HuH-7 (cell line): Measurements from ENCODE around the gene PIK3C3.

Source experiments
- DNase-seq: peaks from one replicate; pipeline ENCODE4 v3.0.0; 2011; ENCODE audit warnings: low spot score

The PIK3C3 gene

GRCh38 chr18:41954827-41955613, at the start of gene PIK3C3:
Gene PIK3C3, plus strand, starts transcription at chr18:41955234. Its CDS starts 58 bp downstream, at chr18:41955292.
- DNase-seq: peak; percentile 61

GRCh38 chr18:41905786-41906527, 49.1 kb upstream of the PIK3C3 start:
- DNase-seq: no peak

- DNase-seq: peak; percentile 3
Observed at GRCh38 chr18:41906528-41907146, 48.4 kb upstream of the PIK3C3 start.

GRCh38 chr18:41917181-41917580, 37.9 kb upstream of the PIK3C3 start:
- DNase-seq: no peak

GRCh38 chr18:41921770-41922169, 33.3 kb upstream of the PIK3C3 start:
- no peak for DNase-seq

- DNase-seq: no peak
Observed at GRCh38 chr18:41922176-41922575, 32.9 kb upstream of the PIK3C3 start.

DNA sequence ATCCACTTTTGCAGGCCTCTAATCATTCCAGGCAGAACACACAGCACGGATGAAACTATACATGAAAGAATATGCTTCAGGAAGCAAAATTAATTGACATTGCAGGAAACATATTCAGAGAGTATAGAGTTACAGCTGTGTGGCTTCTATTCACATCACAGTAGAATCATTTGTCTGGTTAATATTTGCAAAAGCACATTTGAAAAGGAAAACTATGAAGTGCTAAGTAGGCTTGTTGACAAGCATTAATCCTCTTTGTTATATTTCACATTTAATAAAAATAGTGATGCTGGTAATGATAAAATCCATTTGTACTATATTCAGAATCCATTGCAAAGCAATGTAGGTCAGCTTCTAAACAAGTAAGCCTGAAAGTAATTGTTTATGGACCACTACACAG, 32.2 kb upstream of the PIK3C3 start:
- DNase-seq: no peak

DNA sequence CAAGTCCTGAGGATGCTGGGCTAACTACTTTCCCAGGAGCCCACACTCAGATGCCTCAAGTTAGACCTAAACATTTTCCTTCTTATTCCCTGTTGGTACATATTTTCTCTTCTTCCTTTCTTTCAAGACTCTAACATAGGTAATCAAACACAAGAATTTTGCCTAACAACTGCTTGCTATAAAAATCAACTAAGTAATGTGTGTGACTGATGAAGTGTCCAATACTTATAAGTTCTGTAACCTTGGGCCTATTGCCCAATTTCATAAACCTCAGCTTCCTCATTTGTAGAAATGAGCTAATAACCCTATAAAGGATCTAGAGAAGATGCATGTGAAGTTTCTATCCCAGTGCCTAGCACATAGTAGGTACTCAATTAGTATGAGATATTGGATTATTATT, 31.6 kb upstream of the PIK3C3 start:
- DNase-seq: no peak

DNA sequence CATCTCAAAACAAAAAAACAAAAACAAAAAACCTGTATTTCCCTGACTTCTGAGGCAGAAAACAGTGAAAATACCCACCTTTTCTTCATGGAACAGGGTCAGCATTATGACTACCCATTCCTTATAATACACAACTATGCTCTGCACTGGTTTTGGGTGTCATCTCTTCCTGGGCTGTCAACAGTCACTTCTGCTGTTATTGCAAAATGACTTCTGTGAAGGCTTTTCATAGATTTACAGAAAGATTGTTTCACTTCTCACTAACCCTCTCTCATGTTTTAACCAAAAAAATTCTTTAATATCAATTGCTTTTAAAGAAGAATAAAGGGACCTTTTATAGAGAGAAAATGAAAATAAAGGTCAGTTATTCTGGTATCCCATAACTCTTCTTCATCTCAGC, 26.5 kb upstream of the PIK3C3 start:
- DNase-seq: no peak

DNA sequence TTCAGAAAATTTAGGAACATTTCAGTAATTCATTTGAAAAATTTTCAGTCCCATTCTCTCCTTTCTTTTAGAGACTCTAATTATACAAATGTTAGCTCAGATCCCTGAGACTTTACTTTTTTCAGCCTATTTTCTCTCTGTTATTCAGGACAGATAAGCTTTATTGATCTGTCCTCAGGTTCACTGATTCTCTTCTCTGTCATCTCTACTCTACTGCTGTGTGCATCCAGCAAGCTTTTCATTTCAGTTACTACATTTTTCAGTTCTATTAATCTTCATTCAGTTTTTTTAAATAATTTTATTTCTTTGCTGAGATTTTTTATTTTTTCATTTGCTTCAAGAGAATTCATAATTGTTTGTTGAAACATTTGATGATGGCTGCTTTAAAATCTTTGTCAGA, 22.1 kb upstream of the PIK3C3 start:
- no peak for DNase-seq

DNA sequence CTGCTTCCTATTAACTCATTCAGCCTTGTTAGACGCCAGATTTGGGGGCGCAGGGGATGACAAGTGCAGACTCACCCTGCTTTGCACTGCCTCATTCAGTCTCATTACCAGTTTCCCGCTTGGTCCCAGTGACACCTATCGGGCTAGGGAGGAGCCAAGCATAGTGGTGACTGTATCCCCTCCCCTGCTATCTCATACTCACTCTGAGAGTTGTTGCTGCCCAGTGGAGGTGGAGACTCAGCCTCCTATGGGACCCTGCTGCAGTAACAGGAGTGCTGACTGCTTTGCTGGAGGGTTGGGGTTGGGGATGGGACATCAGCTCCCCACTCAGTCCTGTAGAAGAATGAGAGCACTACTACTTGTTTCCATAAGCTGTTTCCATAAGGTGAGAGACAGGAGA, 21.3 kb upstream of the PIK3C3 start:
- DNase-seq: no peak

GRCh38 chr18:41936471-41937134, 18.4 kb upstream of the PIK3C3 start:
- no peak for DNase-seq

DNA sequence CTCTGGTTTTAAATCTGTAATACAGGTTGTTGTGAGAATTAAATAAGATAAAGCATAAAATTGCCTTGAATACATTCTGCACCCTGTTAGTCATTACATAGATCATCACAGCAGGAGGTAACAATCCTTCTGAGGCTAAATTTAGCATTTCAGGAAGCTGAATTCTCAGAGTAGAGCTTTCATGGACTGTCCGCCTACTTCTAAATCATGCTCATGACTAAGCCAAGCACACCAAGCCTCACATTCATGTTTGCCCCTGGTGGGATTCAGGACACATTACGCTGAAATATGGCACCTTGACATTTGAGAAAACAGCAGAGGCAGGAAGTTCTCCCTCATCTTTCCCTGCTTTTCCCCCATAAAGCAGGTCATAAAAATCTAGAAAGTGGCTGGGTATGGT, 16.6 kb upstream of the PIK3C3 start:
- DNase-seq: no peak

- DNase-seq: no peak
Observed at GRCh38 chr18:41939326-41939725, 15.7 kb upstream of the PIK3C3 start.

DNA sequence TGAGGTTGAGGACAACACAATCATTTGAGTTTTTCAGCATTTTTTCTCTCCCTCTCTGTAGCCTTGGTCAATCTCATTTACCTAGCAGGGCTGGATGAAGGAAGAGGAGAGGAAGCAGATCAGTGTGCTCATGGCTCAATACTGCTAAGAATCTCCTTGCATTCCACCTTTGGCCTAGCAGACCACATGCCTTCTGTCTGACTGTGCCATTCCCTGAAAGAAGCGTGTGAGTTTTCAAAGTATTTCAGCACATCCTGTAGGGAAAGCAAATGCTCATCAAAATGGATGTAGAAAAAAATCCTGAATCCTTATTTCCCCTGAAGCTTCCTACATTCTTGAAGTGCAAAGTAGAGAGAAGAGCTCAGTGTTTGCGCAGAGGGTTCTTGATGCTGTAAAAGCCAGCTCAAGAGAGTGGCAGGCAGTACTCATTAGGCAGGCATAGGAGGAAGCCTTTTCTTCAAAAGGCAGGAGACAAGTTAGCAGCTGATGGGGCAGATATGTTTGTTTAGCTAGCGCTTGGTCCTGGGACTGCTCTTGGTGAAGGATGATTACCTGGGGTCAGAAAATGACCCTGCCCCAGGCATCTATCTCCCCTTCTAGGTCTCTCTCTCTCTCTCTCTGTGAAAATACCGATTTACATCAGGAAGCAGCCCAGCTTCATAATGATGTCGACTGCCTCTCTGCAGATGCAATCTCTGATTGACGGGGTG, 14.4 kb upstream of the PIK3C3 start:
- no peak for DNase-seq

- no peak for DNase-seq
Observed at GRCh38 chr18:41942254-41942653, 12.8 kb upstream of the PIK3C3 start.

DNA sequence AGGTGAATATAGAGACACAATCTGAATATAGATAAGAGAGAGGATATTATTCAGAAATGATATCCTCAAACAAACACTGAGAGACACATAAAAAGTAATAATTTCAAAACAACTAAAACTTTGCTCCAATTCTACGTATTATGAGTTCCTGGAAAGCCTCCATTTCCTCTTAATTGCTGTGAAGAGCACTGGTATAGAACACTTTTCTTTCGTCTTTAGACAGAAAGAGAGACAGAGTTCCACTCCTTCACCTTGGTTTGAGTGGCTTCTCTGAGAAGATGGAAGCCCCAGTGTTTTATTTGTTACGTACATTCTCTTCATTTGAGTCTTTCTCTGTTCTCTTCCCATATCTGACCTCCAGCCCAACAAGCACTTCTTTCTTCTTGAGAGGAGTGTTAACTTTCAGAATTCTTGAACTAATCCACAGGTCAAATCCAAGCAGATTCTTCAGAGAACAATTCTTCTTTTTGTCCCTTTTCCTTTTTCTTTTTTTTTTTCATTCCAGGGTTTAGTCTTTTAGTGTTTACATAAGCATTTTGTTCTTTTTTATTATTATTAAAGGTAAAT, 6.4 kb upstream of the PIK3C3 start:
- no peak for DNase-seq

GRCh38 chr18:41949206-41949920, 5.7 kb upstream of the PIK3C3 start:
- DNase-seq: no peak

DNA sequence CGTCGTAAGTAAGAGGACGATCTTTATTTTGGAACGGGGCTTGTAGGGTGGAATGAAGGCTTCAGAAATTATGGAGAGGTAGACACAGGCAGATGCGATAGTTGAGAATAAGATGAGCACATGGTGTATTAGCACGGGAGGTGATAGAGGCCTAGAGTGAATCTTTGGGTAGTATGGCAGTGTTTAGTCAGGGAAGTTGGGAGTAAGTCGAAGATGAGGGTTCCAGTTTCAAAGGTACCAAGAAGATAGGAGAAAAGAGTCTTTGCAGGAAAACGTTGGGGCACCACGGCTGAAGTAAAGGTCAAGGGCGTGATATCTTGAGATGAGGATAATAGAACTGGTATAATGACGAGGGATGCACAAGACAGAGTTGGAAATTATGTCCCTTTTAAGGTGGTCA, 654 bp downstream of the PIK3C3 start:
- DNase-seq: no peak

- DNase-seq: no peak
Observed at GRCh38 chr18:41959045-41959444, 4.0 kb downstream of the PIK3C3 start.
